Mammary epithelial cell (primary cell): Measurements from ENCODE around the gene POMT2.

Source experiments
- EZH2 ChIP-seq: IDR thresholded peaks from 2 replicates; pipeline ENCODE4 v1.6.1; 2012; ENCODE audit warnings: low read length, inconsistent platforms, borderline replicate concordance
- TF ChIP-seq, protein P1 (sequence below), 2 donors: IDR thresholded peaks in 1 of 2; conservative IDR thresholded peaks in 1 of 2; 2 replicates each; pipeline ENCODE4 v1.5.1; 2011 to 2012; ENCODE audit warnings: inconsistent platforms in 2 of 2, low read length in 2 of 2, mild to moderate bottlenecking in 2 of 2, control low read depth in 1 of 2, low read depth in 1 of 2; ENCODE audit not compliant: insufficient read depth in 1 of 2; ENCODE audit errors: extremely low read depth in 1 of 2

DNA sequence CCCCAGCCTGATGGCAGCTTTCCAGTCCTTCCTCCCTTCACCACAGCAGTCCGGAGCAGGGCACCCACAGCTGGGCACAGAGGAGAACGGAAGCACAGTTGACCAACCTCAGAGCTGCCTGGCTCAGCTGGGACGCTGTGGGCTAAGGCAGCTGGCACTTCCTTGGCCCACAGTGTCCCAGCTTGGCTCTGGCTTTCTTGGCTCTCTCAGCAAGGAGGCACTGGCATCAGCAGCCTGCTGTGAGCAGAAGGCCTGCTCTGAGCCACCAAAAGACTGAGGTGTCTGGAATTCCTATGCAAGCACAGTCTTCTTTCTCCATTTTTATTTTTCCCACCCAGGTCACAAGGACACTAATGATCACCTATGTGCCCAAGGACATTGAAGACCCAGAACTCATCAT is 82.3 kb downstream of the POMT2 start:
- TF ChIP-seq EZH2, result no peak
- TF ChIP-seq, protein P1, sequence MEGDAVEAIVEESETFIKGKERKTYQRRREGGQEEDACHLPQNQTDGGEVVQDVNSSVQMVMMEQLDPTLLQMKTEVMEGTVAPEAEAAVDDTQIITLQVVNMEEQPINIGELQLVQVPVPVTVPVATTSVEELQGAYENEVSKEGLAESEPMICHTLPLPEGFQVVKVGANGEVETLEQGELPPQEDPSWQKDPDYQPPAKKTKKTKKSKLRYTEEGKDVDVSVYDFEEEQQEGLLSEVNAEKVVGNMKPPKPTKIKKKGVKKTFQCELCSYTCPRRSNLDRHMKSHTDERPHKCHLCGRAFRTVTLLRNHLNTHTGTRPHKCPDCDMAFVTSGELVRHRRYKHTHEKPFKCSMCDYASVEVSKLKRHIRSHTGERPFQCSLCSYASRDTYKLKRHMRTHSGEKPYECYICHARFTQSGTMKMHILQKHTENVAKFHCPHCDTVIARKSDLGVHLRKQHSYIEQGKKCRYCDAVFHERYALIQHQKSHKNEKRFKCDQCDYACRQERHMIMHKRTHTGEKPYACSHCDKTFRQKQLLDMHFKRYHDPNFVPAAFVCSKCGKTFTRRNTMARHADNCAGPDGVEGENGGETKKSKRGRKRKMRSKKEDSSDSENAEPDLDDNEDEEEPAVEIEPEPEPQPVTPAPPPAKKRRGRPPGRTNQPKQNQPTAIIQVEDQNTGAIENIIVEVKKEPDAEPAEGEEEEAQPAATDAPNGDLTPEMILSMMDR (conservative IDR thresholded peaks at IDR 0.05 in 1 of 2, IDR thresholded peaks at IDR 0.05 in 1 of 2; ENCODE audit: extremely low read depth in 1 of 2, insufficient read depth in 1 of 2, low read depth in 1 of 2, low read length in 2 of 2), result no peak
